Measurements from ENCODE around the gene FOXK1.

Gene FOXK1

DNA sequence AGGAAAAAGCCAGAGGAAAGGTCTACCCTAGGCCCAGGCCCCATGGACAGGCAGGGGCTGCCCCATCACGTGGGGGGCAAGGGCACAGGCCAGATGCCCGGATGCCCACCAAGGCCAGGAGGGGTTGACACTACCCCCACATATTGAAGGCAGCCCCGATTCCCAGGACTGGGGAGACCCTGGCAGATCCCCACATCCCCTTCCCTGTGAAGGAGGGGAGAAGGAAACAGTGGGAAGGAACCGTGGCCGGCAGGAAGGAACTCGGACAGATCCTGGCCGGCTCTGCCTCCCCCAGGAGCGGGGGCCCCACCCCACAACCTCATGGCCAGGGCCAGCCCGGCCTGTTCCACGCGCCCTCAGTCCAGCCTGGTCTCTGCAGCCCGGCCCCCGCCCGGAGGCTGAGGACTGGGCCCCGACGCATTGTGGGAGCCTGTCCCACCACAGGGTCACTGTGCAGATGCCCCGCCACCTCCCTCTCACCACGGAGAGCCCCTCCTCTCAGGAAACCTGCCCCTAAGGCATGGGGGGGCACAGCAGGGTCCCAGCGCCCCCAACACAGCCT, 138.4 kb downstream of the FOXK1 start:
- H3K4me3 ChIP-seq (ENCODE audit: control insufficient read depth, low read depth, low read length), result no peak overlapping the region
- no peak for DNase-seq (ENCODE audit: low read depth)
- no peak for TF ChIP-seq CTCF (IDR thresholded peaks at IDR 0.05; ENCODE audit: control insufficient read depth, insufficient read depth, low read depth, low read length, missing control alignments)
